ENCODE results near the gene ROR2.

The ROR2 gene

DNA sequence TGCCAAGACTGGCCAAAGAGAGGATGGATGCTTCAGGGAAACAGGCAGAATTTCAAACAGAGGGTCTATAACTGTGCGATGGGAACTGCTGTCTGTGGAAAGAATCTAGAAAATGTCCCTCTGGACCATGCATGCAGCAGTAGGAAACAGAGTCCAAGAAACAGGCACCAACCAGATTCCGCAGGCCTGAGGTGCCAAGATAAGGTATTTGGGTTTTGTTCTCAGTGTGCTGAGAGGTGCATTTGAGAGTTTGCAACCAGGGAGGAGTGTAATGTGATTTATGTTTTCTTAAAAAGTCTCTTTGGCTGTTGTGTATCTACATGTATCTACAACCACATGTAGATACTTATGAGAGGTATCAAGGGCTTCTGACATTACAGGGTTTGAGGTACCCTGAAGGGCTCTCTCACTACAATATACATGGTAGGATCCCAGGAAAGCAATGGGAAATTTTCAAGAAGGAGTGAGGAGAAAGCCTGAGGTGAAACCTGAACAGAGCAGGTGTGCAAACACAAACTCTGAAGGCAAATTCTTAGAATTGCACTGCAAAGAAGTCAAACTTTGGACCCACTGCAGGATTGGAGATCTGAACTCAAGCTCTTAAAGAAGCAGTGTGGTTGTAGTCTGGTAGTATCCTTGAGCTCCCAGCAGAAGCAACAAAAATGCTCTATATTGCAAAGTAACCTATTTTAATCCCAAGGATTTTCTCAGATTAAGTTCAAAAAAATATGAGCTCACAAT is 343.6 kb downstream of the ROR2 start:
- DNase-seq = no peak
- H3K4me1 ChIP-seq = no peaks in the 10 kb centered on the region
- 0 out of 2 replicates have a peak, but pooled peaks cover 4% of the 10 kb centered on the region for H3K27me3 ChIP-seq
- TF ChIP-seq, protein P1, sequence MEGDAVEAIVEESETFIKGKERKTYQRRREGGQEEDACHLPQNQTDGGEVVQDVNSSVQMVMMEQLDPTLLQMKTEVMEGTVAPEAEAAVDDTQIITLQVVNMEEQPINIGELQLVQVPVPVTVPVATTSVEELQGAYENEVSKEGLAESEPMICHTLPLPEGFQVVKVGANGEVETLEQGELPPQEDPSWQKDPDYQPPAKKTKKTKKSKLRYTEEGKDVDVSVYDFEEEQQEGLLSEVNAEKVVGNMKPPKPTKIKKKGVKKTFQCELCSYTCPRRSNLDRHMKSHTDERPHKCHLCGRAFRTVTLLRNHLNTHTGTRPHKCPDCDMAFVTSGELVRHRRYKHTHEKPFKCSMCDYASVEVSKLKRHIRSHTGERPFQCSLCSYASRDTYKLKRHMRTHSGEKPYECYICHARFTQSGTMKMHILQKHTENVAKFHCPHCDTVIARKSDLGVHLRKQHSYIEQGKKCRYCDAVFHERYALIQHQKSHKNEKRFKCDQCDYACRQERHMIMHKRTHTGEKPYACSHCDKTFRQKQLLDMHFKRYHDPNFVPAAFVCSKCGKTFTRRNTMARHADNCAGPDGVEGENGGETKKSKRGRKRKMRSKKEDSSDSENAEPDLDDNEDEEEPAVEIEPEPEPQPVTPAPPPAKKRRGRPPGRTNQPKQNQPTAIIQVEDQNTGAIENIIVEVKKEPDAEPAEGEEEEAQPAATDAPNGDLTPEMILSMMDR (IDR thresholded peaks at IDR 0.05; ENCODE audit: low read depth, low read length) = no peak
- H3K4me3 ChIP-seq (ENCODE audit: low read depth, low read length) = no peak overlapping the region
- H3K36me3 ChIP-seq = no peaks in the 10 kb centered on the region
- no peaks in the 10 kb centered on the region for H3K9me3 ChIP-seq

GRCh38 chr9:91604451-91605179 is 345.4 kb downstream of the ROR2 start:
- Histone ChIP-seq H3K36me3 (no peaks in the 10 kb centered on the region), H3K4me3 (ENCODE audit: low read depth, low read length) (no peak overlapping the region), H3K9me3 (no peaks in the 10 kb centered on the region), H3K27me3 (0 out of 2 replicates have a peak, but pooled peaks cover 4% of the 10 kb centered on the region), H3K4me1 (no peaks in the 10 kb centered on the region)
- no peak for DNase-seq
- TF ChIP-seq, protein P1 (IDR thresholded peaks at IDR 0.05; ENCODE audit: low read depth, low read length) = no peak

DNA sequence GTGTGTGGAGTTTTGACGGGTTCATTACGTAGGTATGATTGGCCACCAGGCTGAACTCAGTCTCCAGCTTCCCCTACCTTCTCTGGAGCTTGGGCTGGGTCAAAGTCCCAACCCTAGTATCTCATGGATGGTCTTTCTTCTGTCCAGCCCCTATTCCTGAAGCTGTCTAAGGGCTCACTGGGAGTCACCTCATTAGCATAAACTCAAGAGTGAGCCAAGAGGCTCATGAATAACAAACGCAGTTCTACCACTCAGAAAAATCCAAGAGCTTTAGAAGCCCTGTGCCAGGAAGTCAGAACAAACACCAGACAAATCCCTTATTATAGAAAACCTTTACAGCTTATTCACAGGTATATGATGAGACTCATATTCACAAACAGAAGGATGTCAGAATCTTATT is 346.1 kb downstream of the ROR2 start:
- Histone ChIP-seq H3K36me3 (no peaks in the 10 kb centered on the region), H3K4me3 (ENCODE audit: low read depth, low read length) (no peak overlapping the region), H3K9me3 (no peaks in the 10 kb centered on the region), H3K4me1 (no peaks in the 10 kb centered on the region), H3K27me3 (0 out of 2 replicates have a peak, but pooled peaks cover 4% of the 10 kb centered on the region)
- DNase-seq = no peak
- TF ChIP-seq, protein P1 (IDR thresholded peaks at IDR 0.05; ENCODE audit: low read depth, low read length) = no peak

DNA sequence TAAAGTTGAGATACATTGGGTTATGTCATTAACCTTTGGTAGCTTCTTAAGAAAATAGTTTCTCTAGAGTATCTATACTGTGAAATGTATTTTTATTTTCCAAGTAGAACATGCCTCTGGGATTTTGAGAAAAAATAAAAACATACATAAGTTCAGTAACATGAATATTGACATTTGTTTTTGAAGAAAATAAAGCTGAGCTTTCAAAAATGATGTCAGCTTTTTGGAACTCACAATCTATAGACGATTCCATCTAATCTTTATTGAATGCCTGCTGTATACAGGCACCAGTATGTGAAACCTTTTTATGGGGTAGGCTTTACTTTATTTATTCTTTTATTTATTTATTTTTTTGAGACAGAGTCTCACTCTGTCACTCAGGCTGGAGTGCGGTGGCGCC is 350.5 kb downstream of the ROR2 start:
- Histone ChIP-seq H3K4me3 (ENCODE audit: low read depth, low read length) (no peak overlapping the region), H3K27me3 (peaks cover 13% of the 10 kb centered on the region), H3K36me3 (no peaks in the 10 kb centered on the region), H3K4me1 (no peaks in the 10 kb centered on the region), H3K9me3 (no peaks in the 10 kb centered on the region)
- DNase-seq = no peak
- TF ChIP-seq, protein P1 (IDR thresholded peaks at IDR 0.05; ENCODE audit: low read depth, low read length) = no peak

DNA sequence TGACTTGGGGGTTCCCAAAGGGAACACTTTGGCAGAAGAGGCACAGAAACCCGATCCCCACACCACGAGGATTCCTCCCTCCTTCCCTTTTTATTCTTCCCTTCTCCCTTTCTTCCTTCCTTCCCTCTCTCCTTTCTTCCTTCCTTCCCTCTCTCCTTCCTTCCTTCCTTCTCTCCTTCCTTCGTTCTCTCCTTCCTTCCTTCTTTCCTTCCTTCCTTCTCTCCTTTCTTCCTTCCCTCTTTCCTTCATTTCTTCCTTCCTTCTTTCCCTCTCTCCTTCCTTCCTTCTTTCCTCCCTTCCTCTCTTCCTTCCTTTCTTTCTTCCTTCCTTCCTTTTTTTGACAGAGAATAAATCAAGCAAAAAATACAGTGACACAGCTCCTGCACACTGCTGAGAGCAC is 358.4 kb downstream of the ROR2 start:
- H3K27me3 ChIP-seq = peaks cover 34% of the 10 kb centered on the region
- no peak for DNase-seq
- H3K4me3 ChIP-seq (ENCODE audit: low read depth, low read length) = no peak overlapping the region
- no peaks in the 10 kb centered on the region for H3K36me3 ChIP-seq
- TF ChIP-seq, protein P1 (IDR thresholded peaks at IDR 0.05; ENCODE audit: low read depth, low read length) = no peak
- H3K4me1 ChIP-seq = no peaks in the 10 kb centered on the region
- H3K9me3 ChIP-seq = no peaks in the 10 kb centered on the region

- DNase-seq = no peak
- no peaks in the 10 kb centered on the region for H3K36me3 ChIP-seq
- H3K4me3 ChIP-seq (ENCODE audit: low read depth, low read length) = no peak overlapping the region
- no peaks in the 10 kb centered on the region for H3K4me1 ChIP-seq
- H3K9me3 ChIP-seq = no peaks in the 10 kb centered on the region
- TF ChIP-seq, protein P1 (IDR thresholded peaks at IDR 0.05; ENCODE audit: low read depth, low read length) = no peak
- peaks cover 25% of the 10 kb centered on the region for H3K27me3 ChIP-seq
Observed at GRCh38 chr9:91589101-91589553, 360.9 kb downstream of the ROR2 start.

Measured in BE2C (cell line).